Activated T-helper 17 cell treated with anti-CD3 and anti-CD28 coated beads, Interleukin-2, amount 50 U/mL, for 72 hours (primary cell): ENCODE results near the gene CDH5. TPM values are rescaled to one million over a fixed set of nuclear protein-coding genes. Genes with fewer than 3 reads are reported as not detected.
"Not testable (repeated sequence)": the region's sequence is repeated elsewhere in the genome, so short reads cannot be mapped to it uniquely, and the experiment has no call there.

Experiments
- ATAC-seq: fragments of 150-1000 bp; cut with Tn5 transposase; replicated peaks from 2 replicates; pipeline ENCODE4 v1.10.0; 2021; ENCODE audit warnings: mild to moderate bottlenecking, moderate library complexity
- H3K27ac Mint-ChIP-seq: one replicate; pipeline ENCODE4 v1.8.0; 2022; ENCODE audit warnings: mixed read lengths
- H3K27me3 Mint-ChIP-seq: one replicate; pipeline ENCODE4 v1.8.0; 2022; ENCODE audit warnings: mixed read lengths
- H3K36me3 Mint-ChIP-seq: one replicate; pipeline ENCODE4 v1.8.0; 2022; ENCODE audit warnings: low read depth, mild to moderate bottlenecking, mixed read lengths
- H3K4me1 Mint-ChIP-seq: one replicate; pipeline ENCODE4 v1.8.0; 2022; ENCODE audit warnings: mixed read lengths
- H3K4me3 Mint-ChIP-seq: one replicate; pipeline ENCODE4 v1.8.0; 2022; ENCODE audit warnings: mild to moderate bottlenecking, mixed read lengths
- H3K9me3 Mint-ChIP-seq: one replicate; pipeline ENCODE4 v1.8.0; 2022; ENCODE audit warnings: mixed read lengths
- total RNA-seq, 2 donors: library from RNA; stranded (reverse); gene quantifications; one replicate each; pipeline ENCODE4 v1.2.3, GENCODE V29; 2022

CDH5 gene
- total RNA-seq = not detected

GRCh38 chr16:66366433-66367299 is at the start of gene CDH5:
Gene CDH5 (plus strand): TSS chr16:66366691. CDS start chr16:66379338, 12,647 bp downstream.
- no peak for ATAC-seq
- H3K4me3 Mint-ChIP-seq = no peak within 1 kb of the TSS

DNA sequence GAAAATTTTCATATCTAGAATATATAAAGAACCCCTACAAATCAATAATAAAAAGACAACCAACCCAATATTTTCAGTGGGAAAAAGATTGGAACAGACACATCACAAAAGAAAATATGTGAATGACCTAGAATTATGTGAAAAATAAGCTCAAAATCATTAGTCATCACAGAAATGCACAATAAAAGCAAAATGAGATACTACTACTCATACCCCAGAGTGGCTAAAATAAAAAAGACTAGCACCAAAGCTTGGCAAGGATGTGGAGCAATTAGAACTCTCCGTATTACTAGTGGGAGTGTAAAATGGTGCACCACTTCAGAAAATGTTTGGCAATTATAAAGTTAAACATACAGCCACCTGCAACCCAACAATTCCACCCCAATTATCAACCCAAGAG is 48.0 kb upstream of the CDH5 start:
- H3K27ac Mint-ChIP-seq = no peak overlapping the region
- no peaks in the 10 kb centered on the region for H3K9me3 Mint-ChIP-seq
- no peaks in the 10 kb centered on the region for H3K36me3 Mint-ChIP-seq
- H3K27me3 Mint-ChIP-seq = peaks cover 18% of the 10 kb centered on the region
- H3K4me1 Mint-ChIP-seq = no peaks in the 10 kb centered on the region
- H3K4me3 Mint-ChIP-seq = no peak overlapping the region
- no peak for ATAC-seq

More at GRCh38 chr16:66366433-66367299, at the start of gene CDH5:
- Mint-ChIP-seq H3K27me3 (peaks cover 38% of the 10 kb centered on the region), H3K36me3 (no peaks in the 10 kb centered on the region), H3K4me1 (no peaks in the 10 kb centered on the region), H3K9me3 (no peaks in the 10 kb centered on the region), H3K27ac (no peak within 1 kb of the TSS)

DNA sequence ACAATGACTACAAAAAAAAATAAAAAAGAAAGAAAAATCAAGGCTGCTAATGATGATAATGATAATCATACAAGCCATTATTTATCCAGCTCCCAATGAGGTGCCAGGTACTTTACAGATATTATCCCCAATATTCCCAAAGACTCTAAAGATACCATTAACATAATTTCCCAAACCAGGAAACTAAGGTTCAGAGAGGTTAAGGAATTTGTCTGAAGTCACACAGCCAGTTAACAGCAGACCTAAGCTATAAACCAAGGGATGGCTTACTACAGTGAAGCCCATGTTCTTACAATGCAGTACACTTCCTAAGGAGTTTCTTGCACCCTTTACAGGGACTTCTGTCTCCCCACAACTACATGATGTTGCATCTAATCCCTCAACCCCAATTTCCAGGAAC is 45.7 kb upstream of the CDH5 start:
- no peak overlapping the region for H3K27ac Mint-ChIP-seq
- no peak overlapping the region for H3K4me3 Mint-ChIP-seq
- no peaks in the 10 kb centered on the region for H3K36me3 Mint-ChIP-seq
- no peaks in the 10 kb centered on the region for H3K9me3 Mint-ChIP-seq
- no peaks in the 10 kb centered on the region for H3K4me1 Mint-ChIP-seq
- peaks cover 15% of the 10 kb centered on the region for H3K27me3 Mint-ChIP-seq
- ATAC-seq = no peak

GRCh38 chr16:66322174-66322573 is 44.3 kb upstream of the CDH5 start:
- no peak for ATAC-seq
- Mint-ChIP-seq H3K4me3 (no peak overlapping the region), H3K36me3 (no peaks in the 10 kb centered on the region), H3K27me3 (peaks cover 10% of the 10 kb centered on the region), H3K9me3 (no peaks in the 10 kb centered on the region), H3K27ac (no peak overlapping the region), H3K4me1 (no peaks in the 10 kb centered on the region)

DNA sequence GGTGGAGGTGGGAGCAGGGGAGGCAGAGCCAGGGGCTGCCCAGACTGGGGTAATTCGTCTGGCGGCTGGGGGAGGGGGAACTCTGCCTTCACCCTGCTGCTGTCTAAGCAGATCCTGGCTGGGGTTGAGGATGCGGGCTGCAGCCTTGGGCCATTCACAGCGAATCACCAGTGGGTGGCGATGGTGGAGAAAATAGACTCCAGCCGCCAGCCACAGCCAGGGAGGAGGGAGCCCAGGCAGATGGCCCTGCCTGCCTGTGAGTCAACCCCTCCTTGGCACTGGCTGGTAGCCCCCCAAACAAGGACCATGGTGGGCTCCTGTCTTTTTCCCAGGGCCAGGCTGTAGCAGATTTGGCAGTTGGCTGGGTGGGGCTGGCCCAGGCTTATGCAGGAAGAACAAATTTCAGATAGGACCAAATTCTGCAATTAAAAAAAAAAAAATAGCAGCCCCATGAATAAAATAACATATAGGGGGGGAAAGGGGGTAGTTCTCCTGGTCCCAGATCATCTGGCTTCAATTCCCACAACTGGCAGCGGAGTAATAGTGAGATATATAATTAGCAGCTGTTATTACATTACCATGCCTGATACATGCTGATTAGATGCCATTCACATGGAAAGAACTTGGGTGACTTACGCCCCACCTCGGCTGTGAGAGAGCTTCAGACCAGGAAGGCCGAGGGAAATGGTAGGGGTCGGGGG is 41.5 kb upstream of the CDH5 start:
- Mint-ChIP-seq H3K36me3 (no peaks in the 10 kb centered on the region), H3K9me3 (no peaks in the 10 kb centered on the region), H3K4me3 (no peak overlapping the region), H3K4me1 (no peaks in the 10 kb centered on the region), H3K27me3 (peaks cover 3% of the 10 kb centered on the region), H3K27ac (no peak overlapping the region)
- no peak for ATAC-seq

- H3K27ac Mint-ChIP-seq = no peak overlapping the region
- peaks cover 3% of the 10 kb centered on the region for H3K27me3 Mint-ChIP-seq
- H3K9me3 Mint-ChIP-seq = no peaks in the 10 kb centered on the region
- H3K4me3 Mint-ChIP-seq = no peak overlapping the region
- no peaks in the 10 kb centered on the region for H3K4me1 Mint-ChIP-seq
- no peaks in the 10 kb centered on the region for H3K36me3 Mint-ChIP-seq
- ATAC-seq = no peak
These were observed 40.6 kb upstream of the CDH5 start for GRCh38 chr16:66325717-66326376.

DNA sequence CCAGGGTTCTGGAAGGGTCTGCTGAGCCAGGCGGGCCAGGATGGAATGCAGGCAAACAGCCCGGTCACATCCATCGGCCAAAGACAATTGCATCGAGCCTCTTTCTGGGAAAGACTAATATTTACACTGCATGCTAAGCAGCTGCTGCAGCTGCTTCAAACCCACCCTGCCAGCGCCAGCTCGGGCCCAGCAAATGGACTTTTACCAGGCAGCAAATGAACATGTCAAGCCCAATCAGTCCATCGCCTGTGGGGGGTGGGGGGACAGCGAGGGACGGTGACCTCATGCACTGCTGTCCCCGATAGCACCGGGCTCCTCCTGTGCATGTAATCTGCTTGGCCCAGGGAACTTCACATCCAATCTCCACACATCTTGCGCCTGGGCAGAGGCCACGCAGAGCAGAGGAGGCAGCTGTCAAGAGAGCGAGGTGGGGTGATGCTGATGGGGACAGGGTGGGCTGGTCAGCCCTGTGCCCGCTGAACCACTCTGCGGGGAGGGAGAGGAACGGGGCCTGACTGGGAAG is 39.4 kb upstream of the CDH5 start:
- no peak overlapping the region for H3K27ac Mint-ChIP-seq
- ATAC-seq = no peak
- no peak overlapping the region for H3K4me3 Mint-ChIP-seq
- no peaks in the 10 kb centered on the region for H3K36me3 Mint-ChIP-seq
- no peaks in the 10 kb centered on the region for H3K4me1 Mint-ChIP-seq
- H3K27me3 Mint-ChIP-seq = peaks cover 3% of the 10 kb centered on the region
- no peaks in the 10 kb centered on the region for H3K9me3 Mint-ChIP-seq

DNA sequence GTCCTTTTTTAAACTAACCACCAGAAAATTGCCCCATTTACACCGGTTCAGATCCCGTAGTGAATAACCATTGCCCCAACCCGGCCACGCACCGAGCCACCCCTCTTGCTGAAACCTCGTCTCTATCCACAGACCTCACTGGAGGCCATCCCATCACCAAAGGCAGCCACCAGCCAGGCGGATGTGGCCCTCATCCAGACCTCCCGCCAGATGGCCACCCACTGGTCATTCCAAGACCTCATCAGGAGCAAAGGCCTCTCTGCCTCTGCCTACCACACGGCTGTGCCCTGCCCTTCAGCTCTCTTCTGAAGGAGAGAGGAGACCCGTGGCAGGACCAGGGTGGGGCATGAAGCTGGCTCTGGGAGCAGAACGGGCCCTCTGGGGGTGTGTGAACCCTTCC is 38.2 kb upstream of the CDH5 start:
- no peak overlapping the region for H3K27ac Mint-ChIP-seq
- no peak overlapping the region for H3K4me3 Mint-ChIP-seq
- ATAC-seq = no peak
- no peaks in the 10 kb centered on the region for H3K9me3 Mint-ChIP-seq
- no peaks in the 10 kb centered on the region for H3K4me1 Mint-ChIP-seq
- no peaks in the 10 kb centered on the region for H3K36me3 Mint-ChIP-seq
- peaks cover 8% of the 10 kb centered on the region for H3K27me3 Mint-ChIP-seq

GRCh38 chr16:66331464-66331863 is 35.0 kb upstream of the CDH5 start:
- H3K4me3 Mint-ChIP-seq, H3K27ac Mint-ChIP-seq, ATAC-seq, H3K36me3 Mint-ChIP-seq, H3K4me1 Mint-ChIP-seq, H3K9me3 Mint-ChIP-seq: not testable (repeated sequence)
- peaks cover 17% of the 10 kb centered on the region for H3K27me3 Mint-ChIP-seq

DNA sequence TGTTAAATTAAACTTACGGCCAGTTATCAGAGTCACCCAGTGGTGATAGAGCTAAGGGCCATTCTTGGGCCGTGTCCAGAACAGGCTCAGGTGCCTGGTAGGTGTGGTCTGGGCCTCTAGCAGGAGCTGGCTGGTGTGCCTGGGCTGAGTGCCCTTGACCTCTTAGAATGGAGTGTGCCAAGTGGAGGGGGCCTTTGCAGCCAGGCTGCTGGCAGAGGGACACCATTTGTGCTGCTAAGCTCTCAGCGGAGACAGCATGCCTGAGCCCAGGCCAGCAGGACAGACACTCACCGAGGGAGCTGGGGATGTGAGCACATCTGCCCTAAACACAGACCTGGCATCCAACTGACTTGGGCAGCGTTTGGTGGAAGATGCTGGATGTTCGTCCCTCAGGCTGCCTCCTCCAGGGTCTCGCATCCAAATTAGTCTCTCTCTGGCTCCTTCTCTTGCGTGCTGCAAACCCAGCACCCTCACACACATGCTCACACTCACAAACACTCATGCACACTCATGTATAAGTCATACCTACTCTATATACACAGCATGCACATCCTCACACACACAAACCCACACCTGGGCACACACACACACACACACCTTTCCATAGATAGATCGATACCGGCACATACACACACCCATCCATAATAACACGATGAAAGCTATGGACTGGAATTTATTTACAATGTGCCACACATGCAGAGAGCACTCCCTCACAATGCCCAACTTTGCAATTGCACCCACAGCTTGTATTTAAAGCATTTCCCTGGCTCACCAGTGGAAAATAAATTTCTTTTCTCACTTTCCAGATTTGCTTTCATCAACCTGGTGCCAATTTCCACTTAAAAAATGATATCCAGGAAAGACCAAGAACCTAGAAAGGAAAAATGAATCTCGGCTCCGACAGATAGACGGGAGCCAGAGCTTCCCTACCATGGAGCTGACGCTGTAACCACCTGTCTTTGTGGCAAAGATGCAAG is 33.6 kb upstream of the CDH5 start:
- no peak overlapping the region for H3K27ac Mint-ChIP-seq
- peaks cover 21% of the 10 kb centered on the region for H3K27me3 Mint-ChIP-seq
- H3K36me3 Mint-ChIP-seq = no peaks in the 10 kb centered on the region
- no peak overlapping the region for H3K4me3 Mint-ChIP-seq
- no peaks in the 10 kb centered on the region for H3K4me1 Mint-ChIP-seq
- no peaks in the 10 kb centered on the region for H3K9me3 Mint-ChIP-seq
- no peak for ATAC-seq

GRCh38 chr16:66334853-66335574 is 31.5 kb upstream of the CDH5 start:
- H3K4me1 Mint-ChIP-seq = no peaks in the 10 kb centered on the region
- H3K9me3 Mint-ChIP-seq = no peaks in the 10 kb centered on the region
- peaks cover 24% of the 10 kb centered on the region for H3K27me3 Mint-ChIP-seq
- no peak for ATAC-seq
- H3K4me3 Mint-ChIP-seq = no peak overlapping the region
- no peaks in the 10 kb centered on the region for H3K36me3 Mint-ChIP-seq
- no peak overlapping the region for H3K27ac Mint-ChIP-seq

DNA sequence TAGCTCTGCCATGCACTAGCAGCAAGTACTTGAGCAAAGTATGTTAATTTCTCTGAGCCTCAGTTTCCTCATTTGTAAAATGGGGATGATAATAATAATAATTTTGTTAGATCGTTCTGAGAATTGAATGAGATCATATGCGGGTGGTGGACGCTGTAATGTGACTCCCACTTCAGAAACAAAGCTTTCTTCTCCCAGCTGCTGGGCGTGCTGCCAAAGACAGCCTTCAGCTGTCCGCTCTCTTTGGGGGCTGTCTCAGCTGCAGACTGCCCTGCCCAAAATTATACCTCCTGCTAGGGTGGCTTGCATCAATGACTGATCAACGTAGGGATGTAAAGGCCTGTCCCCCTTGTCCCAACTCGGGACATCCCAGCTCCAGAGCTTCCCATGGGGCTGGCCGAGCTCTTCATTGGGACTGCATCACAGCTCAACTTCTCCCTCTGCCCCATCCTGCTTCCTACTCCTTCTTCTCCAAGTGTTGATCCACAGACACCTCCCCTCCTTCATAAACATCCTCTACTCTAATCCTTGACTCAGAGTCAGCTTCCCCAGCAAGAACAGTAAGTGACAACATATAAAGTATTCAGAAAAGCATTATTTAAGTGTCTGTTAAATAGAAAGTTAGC is 30.7 kb upstream of the CDH5 start:
- H3K4me3 Mint-ChIP-seq = no peak overlapping the region
- no peaks in the 10 kb centered on the region for H3K36me3 Mint-ChIP-seq
- H3K9me3 Mint-ChIP-seq = no peaks in the 10 kb centered on the region
- ATAC-seq = no peak
- peaks cover 24% of the 10 kb centered on the region for H3K27me3 Mint-ChIP-seq
- H3K27ac Mint-ChIP-seq = no peak overlapping the region
- H3K4me1 Mint-ChIP-seq = no peaks in the 10 kb centered on the region
